GM23338 (cell line): ENCODE data around the gene SUGCT. TPM values are rescaled to one million over a fixed set of nuclear protein-coding genes. Genes with fewer than 3 reads are reported as not detected.

ENCODE experiments used
- ATAC-seq: fragments of 200-7000 bp; cut with Tn5 transposase; 3 replicates; pipeline ENCODE4 v1.9.1; 2020
- DNase-seq: peaks from one replicate; pipeline ENCODE4 v3.0.0-alpha.2; 2015; ENCODE audit warnings: low spot score
- H2AFZ ChIP-seq: fragments of 200-600 bp; sonication (generic); 2 replicates; pipeline ENCODE4 v1.8.0; 2016; ENCODE audit warnings: antibody characterized with exemption, mild to moderate bottlenecking, moderate library complexity
- H3F3A ChIP-seq: fragments of 200-600 bp; sonication (generic); replicated peaks from 2 replicates; pipeline ENCODE4 v1.8.0; 2017; ENCODE audit warnings: antibody characterized with exemption, mixed run types, low read depth
- H3K27ac ChIP-seq: fragments of 200-600 bp; sonication (generic); 2 replicates; pipeline ENCODE4 v1.6.1; 2016; ENCODE audit warnings: low read depth
- H3K27me3 ChIP-seq: fragments of 200-600 bp; sonication (generic); 2 replicates; pipeline ENCODE4 v1.8.0; 2016; ENCODE audit warnings: mild to moderate bottlenecking, mixed run types, moderate library complexity; ENCODE audit not compliant: insufficient read depth
- H3K36me3 ChIP-seq: fragments of 200-600 bp; sonication (generic); 2 replicates; pipeline ENCODE4 v1.8.0; 2016; ENCODE audit warnings: mild to moderate bottlenecking; ENCODE audit not compliant: insufficient read depth
- H3K4me1 ChIP-seq: fragments of 200-600 bp; sonication (generic); 2 replicates; pipeline ENCODE4 v1.8.0; 2016; ENCODE audit warnings: mild to moderate bottlenecking, moderate library complexity; ENCODE audit not compliant: insufficient read depth
- H3K4me2 ChIP-seq: fragments of 200-600 bp; sonication (generic); 2 replicates; pipeline ENCODE4 v1.7.1; 2017; ENCODE audit warnings: mixed run types
- H3K4me3 ChIP-seq: fragments of 200-600 bp; sonication (generic); 2 replicates; pipeline ENCODE4 v1.6.1; 2016; ENCODE audit warnings: mixed run types
- H3K79me2 ChIP-seq: fragments of 200-600 bp; sonication (generic); replicated peaks from 2 replicates; pipeline ENCODE4 v1.8.0; 2017; ENCODE audit warnings: mild to moderate bottlenecking; ENCODE audit not compliant: insufficient read depth
- H3K9me2 ChIP-seq: fragments of 200-600 bp; sonication (generic); 2 replicates; pipeline ENCODE4 v1.8.0; 2017; ENCODE audit not compliant: insufficient read depth
- H4K20me1 ChIP-seq: fragments of 200-600 bp; sonication (generic); replicated peaks from 2 replicates; pipeline ENCODE4 v1.8.0; 2017; ENCODE audit warnings: mild to moderate bottlenecking; ENCODE audit not compliant: insufficient read depth
- H3K27ac Mint-ChIP-seq: 2 replicates; pipeline ENCODE4 v1.8.0; 2020; ENCODE audit warnings: inconsistent platforms, mild to moderate bottlenecking, moderate library complexity, mixed read lengths
- H3K27me3 Mint-ChIP-seq: 3 replicates; pipeline ENCODE4 v1.8.0; 2022; ENCODE audit warnings: low read depth, mild to moderate bottlenecking, moderate library complexity, mixed read lengths, inconsistent platforms; ENCODE audit not compliant: insufficient read depth, poor library complexity
- H3K36me3 Mint-ChIP-seq: 3 replicates; pipeline ENCODE4 v1.8.0; 2021; ENCODE audit warnings: low read depth, mild to moderate bottlenecking, inconsistent platforms, moderate library complexity, mixed read lengths
- H3K4me1 Mint-ChIP-seq: 3 replicates; pipeline ENCODE4 v1.8.0; 2020; ENCODE audit warnings: mild to moderate bottlenecking, inconsistent platforms, mixed read lengths
- H3K4me3 Mint-ChIP-seq: 3 replicates; pipeline ENCODE4 v1.8.0; 2021; ENCODE audit warnings: moderate library complexity, mild to moderate bottlenecking, inconsistent platforms, mixed read lengths
- H3K9me3 Mint-ChIP-seq: 3 replicates; pipeline ENCODE4 v1.8.0; 2020; ENCODE audit warnings: moderate library complexity, mild to moderate bottlenecking, inconsistent platforms, mixed read lengths
- CREB1 ChIP-seq: fragments of 250-450 bp; sonication (Bioruptor Pico); IDR thresholded peaks from 2 replicates; pipeline ENCODE4 v1.5.0; 2020; ENCODE audit warnings: low read depth, mild to moderate bottlenecking, moderate library complexity
- JUNB ChIP-seq: IDR thresholded peaks from one replicate; pipeline ENCODE4 v1.6.1; 2016; ENCODE audit warnings: antibody characterized with exemption; ENCODE audit not compliant: unreplicated experiment
- NANOG ChIP-seq: IDR thresholded peaks from 2 replicates; pipeline ENCODE4 v1.6.1; 2016; ENCODE audit warnings: antibody characterized with exemption, borderline replicate concordance
- POLR2AphosphoS5 ChIP-seq: IDR thresholded peaks from 2 replicates; pipeline ENCODE4 v1.6.1; 2016; ENCODE audit warnings: antibody characterized with exemption, low read depth
- STAT1 ChIP-seq: IDR thresholded peaks from one replicate; pipeline ENCODE4 v1.6.1; 2016; ENCODE audit warnings: antibody characterized with exemption; ENCODE audit not compliant: unreplicated experiment
- ZNF114 ChIP-seq: fragments of 250-450 bp; sonication (Bioruptor Pico); IDR thresholded peaks from 2 replicates; pipeline ENCODE4 v1.5.0; 2020; ENCODE audit warnings: mild to moderate bottlenecking, moderate library complexity
- ZNF331 ChIP-seq: fragments of 250-450 bp; sonication (Bioruptor Pico); IDR thresholded peaks from 2 replicates; pipeline ENCODE4 v1.5.0; 2020; ENCODE audit warnings: low read depth, mild to moderate bottlenecking, moderate library complexity
- polyA plus RNA-seq: library from polyadenylated mRNA; unstranded; fragments of >200 nt; fragmentation: Nextera tagmentation; extraction: Ambion mirVana; gene quantifications from 2 replicates; pipeline ENCODE4 v1.2.1, GENCODE V29; 2016
- total RNA-seq: library from RNA; depleted of rRNA; stranded (reverse); fragments of >200 nt; shearing (Covaris generic); gene quantifications from 2 replicates; pipeline ENCODE4 v1.2.3, GENCODE V29; 2014
- TF ChIP-seq, protein P1 (sequence below), 2 experiments: fragments of 200-600 bp in 1 of 2; sonication (generic) in 1 of 2; conservative IDR thresholded peaks; 2 replicates each; pipeline versions ENCODE4 v1.5.1 to v1.6.1; 2016 to 2017; ENCODE audit warnings: antibody characterized with exemption in 2 of 2, low read depth in 2 of 2, mild to moderate bottlenecking in 2 of 2, moderate library complexity in 1 of 2
- TF ChIP-seq, protein P2 (sequence below): fragments of 250-450 bp; sonication (Bioruptor Pico); IDR thresholded peaks from 2 replicates; pipeline ENCODE4 v1.5.0; 2020; ENCODE audit warnings: mild to moderate bottlenecking, moderate library complexity

SUGCT gene
- total and polyA plus RNA-seq, 2 experiments from 2014 or later, result 4.2 to 5.6 TPM

- Histone ChIP-seq H3K4me2 (no peak overlapping the region; the same call in 1 of the 2 replicates), H3K79me2 (no peaks in the 10 kb centered on the region), H3K4me1 (peaks cover 4% of the 10 kb centered on the region; the same call in 1 of the 2 replicates), H2AFZ (no peak overlapping the region), H3K36me3 (no peaks in the 10 kb centered on the region), H4K20me1 (no peaks in the 10 kb centered on the region), H3F3A (no peaks in the 10 kb centered on the region), H3K27me3 (no peaks in the 10 kb centered on the region), H3K9me2 (no peaks in the 10 kb centered on the region), H3K27ac (no peak overlapping the region), H3K4me3 (no peak overlapping the region)
- H3K4me1 Mint-ChIP-seq, result peaks cover 12% of the 10 kb centered on the region
- H3K36me3 Mint-ChIP-seq, result no peaks in the 10 kb centered on the region
- ATAC-seq (no peak), DNase-seq (peak; percentile 27)
- TF ChIP-seq POLR2AphosphoS5 (no peak), STAT1 (no peak), ZNF114 (no peak), ZNF331 (CRISPR knock-in tag) (no peak), CREB1 (CRISPR knock-in tag) (no peak), NANOG (no peak), JUNB (no peak)
- TF ChIP-seq, protein P1, sequence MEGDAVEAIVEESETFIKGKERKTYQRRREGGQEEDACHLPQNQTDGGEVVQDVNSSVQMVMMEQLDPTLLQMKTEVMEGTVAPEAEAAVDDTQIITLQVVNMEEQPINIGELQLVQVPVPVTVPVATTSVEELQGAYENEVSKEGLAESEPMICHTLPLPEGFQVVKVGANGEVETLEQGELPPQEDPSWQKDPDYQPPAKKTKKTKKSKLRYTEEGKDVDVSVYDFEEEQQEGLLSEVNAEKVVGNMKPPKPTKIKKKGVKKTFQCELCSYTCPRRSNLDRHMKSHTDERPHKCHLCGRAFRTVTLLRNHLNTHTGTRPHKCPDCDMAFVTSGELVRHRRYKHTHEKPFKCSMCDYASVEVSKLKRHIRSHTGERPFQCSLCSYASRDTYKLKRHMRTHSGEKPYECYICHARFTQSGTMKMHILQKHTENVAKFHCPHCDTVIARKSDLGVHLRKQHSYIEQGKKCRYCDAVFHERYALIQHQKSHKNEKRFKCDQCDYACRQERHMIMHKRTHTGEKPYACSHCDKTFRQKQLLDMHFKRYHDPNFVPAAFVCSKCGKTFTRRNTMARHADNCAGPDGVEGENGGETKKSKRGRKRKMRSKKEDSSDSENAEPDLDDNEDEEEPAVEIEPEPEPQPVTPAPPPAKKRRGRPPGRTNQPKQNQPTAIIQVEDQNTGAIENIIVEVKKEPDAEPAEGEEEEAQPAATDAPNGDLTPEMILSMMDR (conservative IDR thresholded peaks at IDR 0.05; ENCODE audit: low read depth in 2 of 2), result no peak
- TF ChIP-seq, protein P2, sequence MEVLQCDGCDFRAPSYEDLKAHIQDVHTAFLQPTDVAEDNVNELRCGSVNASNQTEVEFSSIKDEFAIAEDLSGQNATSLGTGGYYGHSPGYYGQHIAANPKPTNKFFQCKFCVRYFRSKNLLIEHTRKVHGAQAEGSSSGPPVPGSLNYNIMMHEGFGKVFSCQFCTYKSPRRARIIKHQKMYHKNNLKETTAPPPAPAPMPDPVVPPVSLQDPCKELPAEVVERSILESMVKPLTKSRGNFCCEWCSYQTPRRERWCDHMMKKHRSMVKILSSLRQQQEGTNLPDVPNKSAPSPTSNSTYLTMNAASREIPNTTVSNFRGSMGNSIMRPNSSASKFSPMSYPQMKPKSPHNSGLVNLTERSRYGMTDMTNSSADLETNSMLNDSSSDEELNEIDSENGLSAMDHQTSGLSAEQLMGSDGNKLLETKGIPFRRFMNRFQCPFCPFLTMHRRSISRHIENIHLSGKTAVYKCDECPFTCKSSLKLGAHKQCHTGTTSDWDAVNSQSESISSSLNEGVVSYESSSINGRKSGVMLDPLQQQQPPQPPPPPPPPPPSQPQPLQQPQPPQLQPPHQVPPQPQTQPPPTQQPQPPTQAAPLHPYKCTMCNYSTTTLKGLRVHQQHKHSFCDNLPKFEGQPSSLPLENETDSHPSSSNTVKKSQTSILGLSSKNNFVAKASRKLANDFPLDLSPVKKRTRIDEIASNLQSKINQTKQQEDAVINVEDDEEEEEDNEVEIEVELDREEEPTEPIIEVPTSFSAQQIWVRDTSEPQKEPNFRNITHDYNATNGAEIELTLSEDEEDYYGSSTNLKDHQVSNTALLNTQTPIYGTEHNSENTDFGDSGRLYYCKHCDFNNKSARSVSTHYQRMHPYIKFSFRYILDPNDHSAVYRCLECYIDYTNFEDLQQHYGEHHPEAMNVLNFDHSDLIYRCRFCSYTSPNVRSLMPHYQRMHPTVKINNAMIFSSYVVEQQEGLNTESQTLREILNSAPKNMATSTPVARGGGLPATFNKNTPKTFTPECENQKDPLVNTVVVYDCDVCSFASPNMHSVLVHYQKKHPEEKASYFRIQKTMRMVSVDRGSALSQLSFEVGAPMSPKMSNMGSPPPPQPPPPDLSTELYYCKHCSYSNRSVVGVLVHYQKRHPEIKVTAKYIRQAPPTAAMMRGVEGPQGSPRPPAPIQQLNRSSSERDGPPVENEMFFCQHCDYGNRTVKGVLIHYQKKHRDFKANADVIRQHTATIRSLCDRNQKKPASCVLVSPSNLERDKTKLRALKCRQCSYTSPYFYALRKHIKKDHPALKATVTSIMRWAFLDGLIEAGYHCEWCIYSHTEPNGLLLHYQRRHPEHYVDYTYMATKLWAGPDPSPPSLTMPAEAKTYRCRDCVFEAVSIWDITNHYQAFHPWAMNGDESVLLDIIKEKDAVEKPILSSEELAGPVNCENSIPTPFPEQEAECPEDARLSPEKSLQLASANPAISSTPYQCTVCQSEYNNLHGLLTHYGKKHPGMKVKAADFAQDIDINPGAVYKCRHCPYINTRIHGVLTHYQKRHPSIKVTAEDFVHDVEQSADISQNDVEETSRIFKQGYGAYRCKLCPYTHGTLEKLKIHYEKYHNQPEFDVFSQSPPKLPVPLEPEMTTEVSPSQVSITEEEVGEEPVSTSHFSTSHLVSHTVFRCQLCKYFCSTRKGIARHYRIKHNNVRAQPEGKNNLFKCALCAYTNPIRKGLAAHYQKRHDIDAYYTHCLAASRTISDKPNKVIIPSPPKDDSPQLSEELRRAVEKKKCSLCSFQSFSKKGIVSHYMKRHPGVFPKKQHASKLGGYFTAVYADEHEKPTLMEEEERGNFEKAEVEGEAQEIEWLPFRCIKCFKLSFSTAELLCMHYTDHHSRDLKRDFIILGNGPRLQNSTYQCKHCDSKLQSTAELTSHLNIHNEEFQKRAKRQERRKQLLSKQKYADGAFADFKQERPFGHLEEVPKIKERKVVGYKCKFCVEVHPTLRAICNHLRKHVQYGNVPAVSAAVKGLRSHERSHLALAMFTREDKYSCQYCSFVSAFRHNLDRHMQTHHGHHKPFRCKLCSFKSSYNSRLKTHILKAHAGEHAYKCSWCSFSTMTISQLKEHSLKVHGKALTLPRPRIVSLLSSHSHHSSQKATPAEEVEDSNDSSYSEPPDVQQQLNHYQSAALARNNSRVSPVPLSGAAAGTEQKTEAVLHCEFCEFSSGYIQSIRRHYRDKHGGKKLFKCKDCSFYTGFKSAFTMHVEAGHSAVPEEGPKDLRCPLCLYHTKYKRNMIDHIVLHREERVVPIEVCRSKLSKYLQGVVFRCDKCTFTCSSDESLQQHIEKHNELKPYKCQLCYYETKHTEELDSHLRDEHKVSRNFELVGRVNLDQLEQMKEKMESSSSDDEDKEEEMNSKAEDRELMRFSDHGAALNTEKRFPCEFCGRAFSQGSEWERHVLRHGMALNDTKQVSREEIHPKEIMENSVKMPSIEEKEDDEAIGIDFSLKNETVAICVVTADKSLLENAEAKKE (CRISPR knock-in tag), result no peak
- no peak overlapping the region; the same call in 1 of the 2 replicates for H3K27ac Mint-ChIP-seq
- H3K9me3 Mint-ChIP-seq, result no peaks in the 10 kb centered on the region
- no peak overlapping the region for H3K4me3 Mint-ChIP-seq
- no peaks in the 10 kb centered on the region for H3K27me3 Mint-ChIP-seq
These were observed 164.3 kb downstream of the SUGCT start for GRCh38 chr7:40299097-40299496.
